CD8-positive, alpha-beta memory T cell (primary cell): ENCODE results near the gene RETREG1. TPM values are rescaled to one million over a fixed set of nuclear protein-coding genes. Genes with fewer than 3 reads are reported as not detected.
A peak's percentile ranks its signal among the peaks of the same experiment; 100 is the strongest.
"Not testable (repeated sequence)": the region's sequence is repeated elsewhere in the genome, so short reads cannot be mapped to it uniquely, and the experiment has no call there.

ENCODE experiments used
- CTCF ChIA-PET: fragments of 350-600 bp; sonication (Branson Sonifier 250); formaldehyde crosslinking; loops from one replicate; lab custom pipeline; 2021; ENCODE audit warnings: antibody characterized with exemption; lab: Charles Lee
- POLR2A ChIA-PET: fragments of 350-600 bp; sonication (Branson Sonifier 250); formaldehyde crosslinking; loops from one replicate; lab custom pipeline; 2021; ENCODE audit warnings: antibody characterized with exemption; lab: Charles Lee
- DNase-seq, 5 donors: peaks; one replicate each; pipeline versions ENCODE4 v3.0.0 to v3.0.0-alpha.2; 2020 to 2022; ENCODE audit warnings: mixed read lengths in 1 of 5
- H3K27ac ChIP-seq: one replicate; pipeline ENCODE4 v1.7.0; 2013; ENCODE audit warnings: low read depth, mild to moderate bottlenecking, low read length, moderate library complexity
- H3K27me3 ChIP-seq: 2 replicates; pipeline ENCODE4 v1.7.0; 2013; ENCODE audit warnings: low read length, mild to moderate bottlenecking; ENCODE audit not compliant: insufficient read depth, poor library complexity, severe bottlenecking
- H3K36me3 ChIP-seq: 2 replicates; pipeline ENCODE4 v1.7.0; 2013; ENCODE audit warnings: mild to moderate bottlenecking, low read length, moderate library complexity; ENCODE audit not compliant: insufficient read depth
- H3K4me1 ChIP-seq: 2 replicates; pipeline ENCODE4 v1.7.0; 2013; ENCODE audit warnings: mild to moderate bottlenecking, low read length, moderate library complexity; ENCODE audit not compliant: insufficient read depth
- H3K4me3 ChIP-seq: 2 replicates; pipeline ENCODE4 v1.7.0; 2013; ENCODE audit warnings: mild to moderate bottlenecking, low read length
- H3K9me3 ChIP-seq: 2 replicates; pipeline ENCODE4 v1.7.0; 2013; ENCODE audit warnings: mild to moderate bottlenecking, low read length
- H3K27ac Mint-ChIP-seq, 8 donors: one replicate each; pipeline ENCODE4 v1.8.0; 2020 to 2021; ENCODE audit warnings: mixed read lengths in 8 of 8, mild to moderate bottlenecking in 6 of 8, inconsistent platforms in 3 of 8, moderate library complexity in 3 of 8
- H3K27me3 Mint-ChIP-seq, 2 donors: one replicate each; pipeline ENCODE4 v1.8.0; 2020 to 2021; ENCODE audit warnings: mixed read lengths in 2 of 2, mild to moderate bottlenecking in 1 of 2, moderate library complexity in 1 of 2
- H3K36me3 Mint-ChIP-seq, 3 donors: one replicate each; pipeline ENCODE4 v1.8.0; 2020 to 2021; ENCODE audit warnings: mixed read lengths in 3 of 3, inconsistent platforms in 1 of 3, mild to moderate bottlenecking in 1 of 3
- H3K4me1 Mint-ChIP-seq, 3 donors: one replicate each; pipeline ENCODE4 v1.8.0; 2020 to 2021; ENCODE audit warnings: mixed read lengths in 3 of 3, inconsistent platforms in 1 of 3, mild to moderate bottlenecking in 1 of 3
- H3K4me3 Mint-ChIP-seq, 7 donors: one replicate each; pipeline ENCODE4 v1.8.0; 2020 to 2021; ENCODE audit warnings: mixed read lengths in 7 of 7, mild to moderate bottlenecking in 6 of 7, moderate library complexity in 4 of 7, inconsistent platforms in 2 of 7
- H3K9me3 Mint-ChIP-seq, 5 donors: one replicate each; pipeline ENCODE4 v1.8.0; 2020 to 2022; ENCODE audit warnings: mixed read lengths in 5 of 5, mild to moderate bottlenecking in 3 of 5, moderate library complexity in 2 of 5, inconsistent platforms in 1 of 5
- polyA plus RNA-seq: library from polyadenylated mRNA; unstranded; fragments of 300-500 nt; fragmentation: Illumina TruSeq; gene quantifications from one replicate; pipeline ENCODE4 v1.2.3, GENCODE V29; 2021
- total RNA-seq, 2 experiments: library from RNA; stranded (reverse); gene quantifications; one replicate each; pipeline ENCODE4 v1.2.3, GENCODE V29; 2021

Gene RETREG1
- total and polyA plus RNA-seq, 3 experiments from 2014 or later = 11.4 to 48.1 (median 12.1) TPM

DNA sequence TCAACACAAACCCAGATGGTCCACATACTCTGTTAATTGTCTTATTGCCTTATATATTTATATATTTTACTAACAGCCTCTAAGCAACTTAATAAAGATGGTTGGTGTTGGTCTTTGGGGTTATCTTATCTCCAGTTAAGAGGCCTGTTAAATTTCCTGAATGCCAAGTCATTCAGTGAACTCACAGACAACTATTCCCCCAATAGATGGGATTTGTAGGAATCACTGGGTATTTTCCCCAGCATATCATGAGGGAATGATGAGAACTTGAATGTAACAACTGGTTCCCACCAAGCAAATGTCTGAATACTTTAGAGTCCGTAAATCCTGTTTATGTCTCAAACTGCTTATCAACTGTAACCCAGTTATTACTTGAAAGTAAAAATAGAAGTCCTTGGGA lies 42.7 kb upstream of the RETREG1 start:
- ChIA-PET POLR2A (no interaction called here), CTCF (no interaction called here)
- H3K4me3 Mint-ChIP-seq = no peak overlapping the region
- Histone ChIP-seq H3K4me3 (no peak overlapping the region), H3K4me1 (no peaks in the 10 kb centered on the region), H3K9me3 (no peaks in the 10 kb centered on the region), H3K27ac (no peak overlapping the region), H3K36me3 (no peaks in the 10 kb centered on the region), H3K27me3 (no peaks in the 10 kb centered on the region)
- peaks cover 0 to 4% of the 10 kb centered on the region in 2 donors for H3K27me3 Mint-ChIP-seq
- no peaks in the 10 kb centered on the region for H3K4me1 Mint-ChIP-seq
- H3K9me3 Mint-ChIP-seq = peaks cover 0 to 4% (median 0%) of the 10 kb centered on the region in 5 donors
- no peak overlapping the region for H3K27ac Mint-ChIP-seq
- no peak for DNase-seq
- peaks cover 0 to 4% (median 0%) of the 10 kb centered on the region in 3 donors for H3K36me3 Mint-ChIP-seq

GRCh38 chr5:16656561-16657191 lies 39.9 kb upstream of the RETREG1 start:
- no peak overlapping the region for H3K4me3 ChIP-seq
- H3K4me1 Mint-ChIP-seq = no peaks in the 10 kb centered on the region
- no peaks in the 10 kb centered on the region for H3K4me1 ChIP-seq
- peaks cover 0 to 6% (median 0%) of the 10 kb centered on the region in 5 donors for H3K9me3 Mint-ChIP-seq
- DNase-seq = no peak
- no peaks in the 10 kb centered on the region for H3K27me3 ChIP-seq
- H3K36me3 ChIP-seq = no peaks in the 10 kb centered on the region
- no peak overlapping the region for H3K27ac Mint-ChIP-seq
- no peak overlapping the region for H3K4me3 Mint-ChIP-seq
- H3K36me3 Mint-ChIP-seq = peaks cover 0 to 5% (median 0%) of the 10 kb centered on the region in 3 donors
- H3K27ac ChIP-seq = no peak overlapping the region
- CTCF ChIA-PET = interaction anchor here (0.7 to 2.1 kb wide), 2 partner anchors 10 to 109 kb away, joined by 3 to 8 read pairs; no protein-coding TSS in a partner anchor
- no peaks in the 10 kb centered on the region for H3K9me3 ChIP-seq
- POLR2A ChIA-PET = no interaction called here
- H3K27me3 Mint-ChIP-seq = peaks cover 0 to 2% of the 10 kb centered on the region in 2 donors

DNA sequence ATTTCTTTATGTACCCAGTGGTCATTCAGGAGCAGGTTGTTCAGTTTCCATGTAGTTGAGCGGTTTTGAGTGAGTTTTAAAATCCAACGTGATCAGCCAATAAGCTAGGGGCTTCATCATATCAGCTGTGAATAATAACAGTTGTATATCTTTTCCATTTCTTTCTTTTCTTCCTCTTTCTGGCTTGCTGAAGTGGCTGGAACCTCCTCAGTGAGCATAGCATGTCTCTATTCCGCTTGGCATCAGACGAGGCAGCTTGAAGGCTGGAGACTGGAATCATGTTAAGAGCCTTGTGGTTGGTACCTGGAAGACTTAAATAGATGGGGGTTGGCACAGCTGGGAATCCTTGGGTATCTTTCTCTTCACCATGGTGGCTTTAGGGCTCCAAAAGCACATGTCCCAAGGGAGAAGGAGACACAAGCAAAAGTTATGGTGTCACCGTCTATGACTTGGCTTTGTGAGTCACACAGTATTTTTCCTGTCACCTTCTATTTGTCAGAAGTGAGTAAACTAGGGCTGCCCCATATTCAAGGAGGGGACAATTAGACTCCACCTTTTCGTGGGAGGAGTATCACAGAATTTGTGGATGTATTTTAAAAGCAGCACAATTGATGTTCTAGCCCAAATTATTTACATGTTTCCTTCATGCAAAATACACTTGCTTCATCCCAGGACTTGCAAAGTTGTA lies 38.0 kb upstream of the RETREG1 start:
- no peak for DNase-seq
- H3K4me1 Mint-ChIP-seq = no peaks in the 10 kb centered on the region
- no peak overlapping the region for H3K4me3 Mint-ChIP-seq
- no peak overlapping the region for H3K27ac Mint-ChIP-seq
- no peaks in the 10 kb centered on the region for H3K36me3 ChIP-seq
- H3K36me3 Mint-ChIP-seq = peaks cover 0 to 5% (median 0%) of the 10 kb centered on the region in 3 donors
- H3K9me3 Mint-ChIP-seq = peaks cover 0 to 7% (median 0%) of the 10 kb centered on the region in 5 donors
- no peaks in the 10 kb centered on the region for H3K9me3 ChIP-seq
- H3K4me1 ChIP-seq = no peaks in the 10 kb centered on the region
- no peak overlapping the region for H3K4me3 ChIP-seq
- no peak overlapping the region for H3K27ac ChIP-seq
- ChIA-PET POLR2A (no interaction called here), CTCF (no interaction called here)
- no peaks in the 10 kb centered on the region for H3K27me3 ChIP-seq
- peaks cover 0 to 2% of the 10 kb centered on the region in 2 donors for H3K27me3 Mint-ChIP-seq

GRCh38 chr5:16648739-16649138 lies 31.9 kb upstream of the RETREG1 start:
- H3K4me1 Mint-ChIP-seq, H3K9me3 ChIP-seq, DNase-seq, H3K36me3 Mint-ChIP-seq, H3K27ac Mint-ChIP-seq, H3K36me3 ChIP-seq, H3K27me3 ChIP-seq, POLR2A ChIA-PET, H3K27ac ChIP-seq, H3K4me3 Mint-ChIP-seq, H3K27me3 Mint-ChIP-seq, H3K4me3 ChIP-seq, H3K4me1 ChIP-seq: not testable (repeated sequence)
- peaks cover 0 to 17% (median 3%) of the 10 kb centered on the region in 5 donors for H3K9me3 Mint-ChIP-seq
- CTCF ChIA-PET = interaction anchor here (1.0 kb wide), 1 partner anchor 14 kb away, joined by 3 read pairs; no protein-coding TSS in a partner anchor

GRCh38 chr5:16644301-16644889 lies 27.6 kb upstream of the RETREG1 start:
- ChIA-PET CTCF (no interaction called here), POLR2A (no interaction called here)
- peaks cover 0 to 8% (median 3%) of the 10 kb centered on the region in 3 donors for H3K36me3 Mint-ChIP-seq
- peaks cover 0 to 7% (median 0%) of the 10 kb centered on the region in 3 donors for H3K4me1 Mint-ChIP-seq
- H3K9me3 Mint-ChIP-seq = peaks cover 0 to 13% (median 3%) of the 10 kb centered on the region in 5 donors
- no peaks in the 10 kb centered on the region for H3K4me1 ChIP-seq
- H3K4me3 Mint-ChIP-seq = peak overlapping the region in 1 of 7 donors; percentile 27
- H3K36me3 ChIP-seq = no peaks in the 10 kb centered on the region
- no peaks in the 10 kb centered on the region for H3K27me3 ChIP-seq
- no peak overlapping the region for H3K27ac ChIP-seq
- peak in 1 of 5 donors; percentile 15 for DNase-seq
- peak overlapping the region in 1 of 8 donors; percentile 25 for H3K27ac Mint-ChIP-seq
- H3K9me3 ChIP-seq = no peaks in the 10 kb centered on the region
- H3K4me3 ChIP-seq = no peak overlapping the region
- H3K27me3 Mint-ChIP-seq = peaks cover under 1 to 7% of the 10 kb centered on the region in 2 donors

DNA sequence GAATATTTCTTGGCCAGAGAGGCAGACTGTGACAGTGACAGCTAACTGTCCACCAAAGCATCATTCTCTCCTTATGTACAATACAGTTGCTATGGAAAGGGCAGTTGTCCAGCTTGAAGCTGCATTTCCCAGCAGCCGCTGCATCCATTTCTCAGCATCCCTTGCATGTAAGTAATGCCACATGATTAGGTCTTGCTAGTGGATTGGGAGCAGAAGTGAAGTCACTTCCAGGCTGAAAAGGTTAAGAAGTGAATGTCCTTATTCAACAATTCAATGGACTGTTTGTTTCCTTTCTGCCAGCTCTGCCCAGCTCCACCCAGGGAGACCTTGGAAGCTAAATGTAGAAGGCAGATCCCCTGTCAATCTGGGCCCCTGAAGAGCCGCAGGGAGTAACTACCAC lies 26.1 kb upstream of the RETREG1 start:
- no peak overlapping the region for H3K4me3 ChIP-seq
- DNase-seq = no peak
- ChIA-PET POLR2A (no interaction called here), CTCF (no interaction called here)
- H3K36me3 ChIP-seq = no peaks in the 10 kb centered on the region
- H3K9me3 Mint-ChIP-seq = peaks cover 0 to 10% (median 6%) of the 10 kb centered on the region in 5 donors
- H3K4me1 Mint-ChIP-seq = peaks cover 0 to 7% (median 0%) of the 10 kb centered on the region in 3 donors
- H3K27me3 Mint-ChIP-seq = peaks cover 3% of the 10 kb centered on the region in 2 donors
- H3K27ac ChIP-seq = no peak overlapping the region
- H3K27ac Mint-ChIP-seq = no peak overlapping the region
- no peaks in the 10 kb centered on the region for H3K9me3 ChIP-seq
- H3K4me1 ChIP-seq = no peaks in the 10 kb centered on the region
- H3K4me3 Mint-ChIP-seq = no peak overlapping the region
- H3K36me3 Mint-ChIP-seq = peaks cover 0 to 8% (median 3%) of the 10 kb centered on the region in 3 donors
- H3K27me3 ChIP-seq = no peaks in the 10 kb centered on the region

- Histone ChIP-seq H3K4me3 (no peak overlapping the region), H3K36me3 (no peaks in the 10 kb centered on the region), H3K9me3 (no peaks in the 10 kb centered on the region), H3K4me1 (no peaks in the 10 kb centered on the region), H3K27ac (no peak overlapping the region), H3K27me3 (no peaks in the 10 kb centered on the region)
- ChIA-PET CTCF (no interaction called here), POLR2A (no interaction called here)
- no peak overlapping the region for H3K4me3 Mint-ChIP-seq
- H3K9me3 Mint-ChIP-seq = peaks cover 0 to 3% (median 0%) of the 10 kb centered on the region in 5 donors
- H3K27me3 Mint-ChIP-seq = peaks cover 3 to 4% of the 10 kb centered on the region in 2 donors
- DNase-seq = no peak
- peaks cover 0 to 3% (median 1%) of the 10 kb centered on the region in 3 donors for H3K36me3 Mint-ChIP-seq
- peaks cover 0 to 2% (median 0%) of the 10 kb centered on the region in 3 donors for H3K4me1 Mint-ChIP-seq
- H3K27ac Mint-ChIP-seq = no peak overlapping the region
These were observed 22.4 kb upstream of the RETREG1 start for GRCh38 chr5:16639206-16639605.
